Muscle layer of duodenum (tissue), 2 donors: Measurements from ENCODE around the gene CCDC33.

ENCODE experiments used
- H3K27ac ChIP-seq: one replicate; pipeline ENCODE4 v1.7.0; 2013; ENCODE audit warnings: mild to moderate bottlenecking, low read length
- H3K27me3 ChIP-seq: one replicate; pipeline ENCODE4 v1.7.0; 2013; ENCODE audit warnings: low read depth, mild to moderate bottlenecking, control low read depth, low read length
- H3K36me3 ChIP-seq, 2 donors: one replicate each; pipeline ENCODE4 v1.7.0; 2013; ENCODE audit warnings: low read length in 2 of 2, control low read depth in 1 of 2, mild to moderate bottlenecking in 1 of 2; ENCODE audit not compliant: insufficient read depth in 2 of 2, control insufficient read depth in 1 of 2
- H3K4me1 ChIP-seq, 2 donors: one replicate each; pipeline ENCODE4 v1.7.0; 2013; ENCODE audit warnings: low read length in 2 of 2, mild to moderate bottlenecking in 2 of 2, control low read depth in 1 of 2, moderate library complexity in 1 of 2; ENCODE audit not compliant: insufficient read depth in 2 of 2, control insufficient read depth in 1 of 2
- H3K4me3 ChIP-seq, 2 donors: one replicate each; pipeline ENCODE4 v1.7.0; 2013; ENCODE audit warnings: low read length in 2 of 2, low read depth in 1 of 2, mild to moderate bottlenecking in 1 of 2
- H3K9me3 ChIP-seq, 2 donors: one replicate each; pipeline ENCODE4 v1.7.0; 2013; ENCODE audit warnings: low read length in 2 of 2, control low read depth in 1 of 2, mild to moderate bottlenecking in 1 of 2; ENCODE audit not compliant: control insufficient read depth in 1 of 2
- donor health status: healthy.

The CCDC33 gene

GRCh38 chr15:74221399-74222239 is 14.5 kb upstream of the CCDC33 start:
- Histone ChIP-seq H3K4me3 (no peak overlapping the region), H3K27me3 (peaks cover 9% of the 10 kb centered on the region), H3K9me3 (no peaks in the 10 kb centered on the region), H3K36me3 (no peaks in the 10 kb centered on the region), H3K27ac (no peak overlapping the region), H3K4me1 (no peaks in the 10 kb centered on the region)

- Histone ChIP-seq H3K4me1 (no peaks in the 10 kb centered on the region), H3K9me3 (no peaks in the 10 kb centered on the region), H3K36me3 (no peaks in the 10 kb centered on the region), H3K27me3 (peaks cover 9% of the 10 kb centered on the region), H3K4me3 (no peak overlapping the region), H3K27ac (no peak overlapping the region)
Observed at GRCh38 chr15:74222240-74223119, 13.6 kb upstream of the CCDC33 start.

- Histone ChIP-seq H3K36me3 (no peaks in the 10 kb centered on the region), H3K27me3 (peaks cover 6% of the 10 kb centered on the region), H3K27ac (no peak overlapping the region), H3K4me1 (peaks cover 0 to 6% of the 10 kb centered on the region in 2 donors), H3K4me3 (no peak overlapping the region), H3K9me3 (no peaks in the 10 kb centered on the region)
Observed at GRCh38 chr15:74225928-74226327, 10.2 kb upstream of the CCDC33 start.

- Histone ChIP-seq H3K4me1 (peaks cover 0 to 6% of the 10 kb centered on the region in 2 donors), H3K9me3 (no peaks in the 10 kb centered on the region), H3K27ac (no peak overlapping the region), H3K4me3 (no peak overlapping the region), H3K27me3 (peaks cover 6% of the 10 kb centered on the region), H3K36me3 (no peaks in the 10 kb centered on the region)
Observed at GRCh38 chr15:74226761-74227540, 9.2 kb upstream of the CCDC33 start.

DNA sequence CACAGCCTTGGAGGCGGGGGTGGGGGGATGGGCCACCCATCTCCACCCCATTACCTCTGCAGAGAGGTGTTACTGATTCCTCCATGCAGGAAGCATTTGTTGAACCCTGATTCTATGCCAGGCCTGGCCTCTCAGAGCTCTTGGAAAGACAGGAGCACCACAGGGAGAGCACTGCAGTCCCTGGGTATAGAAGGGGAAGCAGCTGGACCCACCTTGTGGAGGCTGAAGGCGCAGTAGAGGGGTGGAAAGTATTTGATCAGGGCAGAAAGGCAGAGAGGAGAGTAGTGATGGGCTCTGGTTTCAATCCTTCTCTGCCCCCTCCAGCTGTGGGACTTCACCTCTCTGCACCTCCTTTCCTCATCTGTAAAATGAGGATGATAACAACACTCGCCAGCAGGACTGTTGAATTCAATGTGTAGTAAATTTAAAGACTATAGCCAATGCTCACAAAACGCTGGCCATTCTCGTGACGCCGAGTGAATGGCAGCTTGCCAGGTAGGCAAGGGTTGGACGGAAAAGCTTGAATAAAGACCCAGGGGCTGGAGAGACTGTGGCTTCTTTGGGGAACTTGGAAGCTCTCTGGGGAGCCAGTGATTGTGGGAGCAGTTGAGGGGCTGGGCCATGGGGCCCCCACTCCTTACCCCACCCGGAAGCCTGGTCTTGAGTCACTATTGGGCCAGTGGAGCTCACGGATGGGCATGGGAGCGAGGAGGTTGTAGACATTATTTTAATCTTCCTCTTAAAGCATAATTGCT is 8.0 kb upstream of the CCDC33 start:
- peaks cover 5% of the 10 kb centered on the region for H3K27me3 ChIP-seq
- H3K27ac ChIP-seq: no peak overlapping the region
- peaks cover 0 to 6% of the 10 kb centered on the region in 2 donors for H3K4me1 ChIP-seq

DNA sequence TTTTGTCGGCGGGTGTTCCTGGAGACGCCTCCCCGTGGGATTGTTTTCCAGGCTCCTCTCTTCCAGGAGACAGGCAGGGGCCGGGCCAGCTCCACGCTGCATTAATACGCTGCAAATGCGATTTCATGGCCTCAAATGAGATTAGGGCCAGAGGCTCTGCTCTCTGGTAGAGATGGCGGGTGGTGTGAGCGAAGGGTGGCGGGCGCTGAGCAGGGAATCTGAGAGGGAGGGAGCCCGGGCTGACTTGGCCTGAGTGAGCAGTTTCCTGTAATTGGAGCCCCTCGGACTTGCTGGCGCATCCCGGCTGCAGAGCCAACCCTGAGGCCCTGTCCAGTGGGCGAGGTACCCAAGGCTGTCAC is 7.4 kb upstream of the CCDC33 start:
- peaks cover 0 to 6% of the 10 kb centered on the region in 2 donors for H3K4me1 ChIP-seq
- H3K27ac ChIP-seq: no peak overlapping the region
- H3K4me3 ChIP-seq: no peak overlapping the region
- H3K27me3 ChIP-seq: peaks cover 3% of the 10 kb centered on the region
- no peaks in the 10 kb centered on the region for H3K9me3 ChIP-seq
- H3K36me3 ChIP-seq: no peaks in the 10 kb centered on the region

More for the DNA sequence above, 8.0 kb upstream of the CCDC33 start:
- Histone ChIP-seq H3K9me3 (no peaks in the 10 kb centered on the region), H3K4me3 (no peak overlapping the region), H3K36me3 (no peaks in the 10 kb centered on the region)

DNA sequence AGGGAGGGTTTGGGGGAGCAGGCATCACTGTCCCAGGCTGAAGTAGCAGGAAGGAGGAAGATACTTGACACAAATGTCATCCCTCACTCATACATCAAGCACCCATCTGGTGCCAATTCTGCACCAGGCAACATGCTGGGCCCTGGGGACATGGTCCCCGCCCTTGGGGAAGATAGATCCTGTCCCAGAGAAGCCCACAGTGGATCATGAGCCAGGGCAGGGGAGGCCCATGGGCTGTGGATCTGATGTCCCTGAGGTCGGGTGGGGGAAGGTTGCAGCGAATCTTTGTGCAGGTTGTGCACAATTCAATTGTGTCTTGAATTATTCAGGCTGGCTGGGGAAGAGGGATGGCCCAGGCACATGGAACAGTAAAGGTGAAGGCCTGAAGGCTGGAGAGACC is 6.4 kb upstream of the CCDC33 start:
- Histone ChIP-seq H3K36me3 (no peaks in the 10 kb centered on the region), H3K4me3 (no peak overlapping the region), H3K9me3 (no peaks in the 10 kb centered on the region), H3K27me3 (peaks cover 3% of the 10 kb centered on the region), H3K4me1 (peaks cover 0 to 6% of the 10 kb centered on the region in 2 donors), H3K27ac (no peak overlapping the region)

DNA sequence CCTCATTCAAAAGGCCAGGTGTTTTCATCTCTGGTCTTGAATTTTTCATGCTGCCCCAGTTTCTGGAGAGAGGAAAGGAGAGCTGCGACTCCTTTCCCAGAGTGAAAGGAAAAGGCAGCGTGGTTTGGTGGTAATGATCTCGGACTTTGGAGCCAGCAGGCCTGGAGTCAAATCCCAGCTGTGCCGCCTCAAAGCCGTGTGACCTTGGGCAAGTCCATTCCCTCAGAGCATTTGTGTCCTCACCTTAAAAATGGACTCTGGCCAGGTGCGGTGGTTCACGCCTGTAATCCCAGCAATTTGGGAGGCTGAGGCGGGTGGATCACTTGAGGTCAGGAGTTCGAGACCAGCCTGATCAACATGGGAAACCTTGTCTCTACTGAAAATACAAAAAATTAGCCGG is 4.7 kb upstream of the CCDC33 start:
- no peaks in the 10 kb centered on the region for H3K36me3 ChIP-seq
- peaks cover 3% of the 10 kb centered on the region for H3K27me3 ChIP-seq
- peaks cover 0 to 6% of the 10 kb centered on the region in 2 donors for H3K4me1 ChIP-seq
- no peak overlapping the region for H3K27ac ChIP-seq
- no peaks in the 10 kb centered on the region for H3K9me3 ChIP-seq
- H3K4me3 ChIP-seq: no peak overlapping the region

DNA sequence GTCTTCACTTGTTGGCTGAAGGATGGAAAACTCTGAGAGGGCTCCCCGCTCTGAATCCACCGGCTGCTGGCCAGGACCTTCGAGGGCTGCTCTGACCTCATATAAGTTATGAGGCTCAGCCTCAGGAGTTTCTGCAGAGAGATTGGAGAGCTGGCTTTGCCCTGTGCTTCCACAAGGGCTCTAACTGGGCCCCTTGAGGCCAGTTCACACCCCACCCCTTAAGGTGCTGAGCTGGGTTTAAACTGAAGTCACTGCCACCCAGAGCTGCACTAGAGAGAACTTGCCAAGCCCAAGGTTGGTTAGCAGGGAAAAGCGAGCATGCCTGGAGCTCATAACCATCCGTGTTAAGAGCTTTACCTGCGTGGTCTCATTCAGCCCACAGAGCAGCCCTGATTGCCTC is 2.8 kb upstream of the CCDC33 start:
- Histone ChIP-seq H3K4me1 (peaks cover 0 to 5% of the 10 kb centered on the region in 2 donors), H3K27ac (no peak overlapping the region), H3K27me3 (peaks cover 3% of the 10 kb centered on the region), H3K9me3 (no peaks in the 10 kb centered on the region), H3K36me3 (no peaks in the 10 kb centered on the region), H3K4me3 (no peak overlapping the region)

DNA sequence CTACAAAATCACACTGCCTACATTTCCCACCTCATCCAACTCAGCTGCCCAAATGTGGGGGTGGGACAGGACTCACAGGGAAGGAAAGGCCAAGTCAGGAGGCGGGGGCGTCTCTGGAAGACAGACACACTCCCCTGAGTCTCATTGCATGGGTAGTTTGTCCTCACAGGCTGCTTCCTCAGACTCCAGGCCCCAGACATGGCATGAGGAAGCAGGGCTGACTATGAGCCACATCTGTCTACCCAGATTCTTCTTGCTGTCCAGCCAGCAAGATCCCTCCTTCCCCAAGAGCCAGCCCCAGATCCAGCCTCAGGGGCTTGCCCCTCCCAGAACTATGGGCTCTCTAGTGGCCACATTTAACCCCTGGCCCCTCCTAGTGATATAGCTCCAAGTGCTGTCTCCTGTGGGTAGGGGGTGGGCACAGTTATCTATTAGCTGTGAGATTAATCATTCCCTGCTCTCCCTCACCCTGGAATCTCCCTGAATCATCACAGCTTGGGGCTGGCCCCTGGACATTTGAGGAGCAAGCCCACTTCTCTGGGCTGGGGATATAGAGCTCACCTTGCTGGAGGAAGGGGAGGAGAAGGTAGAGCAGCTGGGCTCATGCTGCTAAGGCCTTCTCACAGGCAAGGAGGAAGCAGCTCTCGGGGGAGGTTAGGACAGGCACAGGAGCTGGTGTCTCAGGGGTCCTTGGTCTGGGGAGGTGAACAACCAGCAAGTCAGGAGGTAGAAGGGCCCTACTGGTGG is 2.1 kb upstream of the CCDC33 start:
- Histone ChIP-seq H3K4me1 (no peaks in the 10 kb centered on the region), H3K9me3 (no peaks in the 10 kb centered on the region), H3K27ac (no peak overlapping the region), H3K27me3 (peaks cover 3% of the 10 kb centered on the region), H3K4me3 (no peak overlapping the region), H3K36me3 (no peaks in the 10 kb centered on the region)
